Measurements from ENCODE around the gene BLM. TPM values are rescaled to one million over a fixed set of nuclear protein-coding genes. Genes with fewer than 3 reads are reported as not detected.

BLM gene
- total RNA-seq, 1 donor from 2014 or later = 44.8 TPM

DNA sequence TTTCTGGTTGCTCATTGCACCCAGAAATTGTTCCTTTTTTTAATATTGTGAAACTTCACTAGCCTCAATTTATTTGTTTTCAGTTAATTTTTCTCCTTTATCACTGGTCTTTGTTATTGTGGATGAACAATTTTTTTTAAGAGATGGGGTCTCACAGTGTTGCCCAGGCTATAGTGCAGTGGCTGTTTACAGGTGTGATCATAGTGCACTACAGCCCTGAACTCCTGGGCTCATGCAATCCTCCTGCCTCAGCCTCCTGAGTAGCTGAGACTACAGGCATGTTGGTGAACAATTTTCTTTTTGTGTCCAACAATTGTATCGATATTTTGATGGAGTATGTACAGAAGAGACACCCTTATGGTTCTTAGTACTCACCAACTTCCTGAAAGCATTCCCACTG is 26.3 kb downstream of the BLM start:
- Mint-ChIP-seq H3K36me3 (ENCODE audit: low read depth) (peaks cover 12% of the 10 kb centered on the region), H3K27me3 (ENCODE audit: low read depth) (no peaks in the 10 kb centered on the region), H3K4me1 (peaks cover 17% of the 10 kb centered on the region), H3K27ac (ENCODE audit: unreplicated experiment) (no peak overlapping the region), H3K4me3 (no peak overlapping the region), H3K9me3 (peaks cover 2% of the 10 kb centered on the region)
- DNase-seq (ENCODE audit: low read depth, low spot score) = no peak
- TF ChIP-seq, protein P1, sequence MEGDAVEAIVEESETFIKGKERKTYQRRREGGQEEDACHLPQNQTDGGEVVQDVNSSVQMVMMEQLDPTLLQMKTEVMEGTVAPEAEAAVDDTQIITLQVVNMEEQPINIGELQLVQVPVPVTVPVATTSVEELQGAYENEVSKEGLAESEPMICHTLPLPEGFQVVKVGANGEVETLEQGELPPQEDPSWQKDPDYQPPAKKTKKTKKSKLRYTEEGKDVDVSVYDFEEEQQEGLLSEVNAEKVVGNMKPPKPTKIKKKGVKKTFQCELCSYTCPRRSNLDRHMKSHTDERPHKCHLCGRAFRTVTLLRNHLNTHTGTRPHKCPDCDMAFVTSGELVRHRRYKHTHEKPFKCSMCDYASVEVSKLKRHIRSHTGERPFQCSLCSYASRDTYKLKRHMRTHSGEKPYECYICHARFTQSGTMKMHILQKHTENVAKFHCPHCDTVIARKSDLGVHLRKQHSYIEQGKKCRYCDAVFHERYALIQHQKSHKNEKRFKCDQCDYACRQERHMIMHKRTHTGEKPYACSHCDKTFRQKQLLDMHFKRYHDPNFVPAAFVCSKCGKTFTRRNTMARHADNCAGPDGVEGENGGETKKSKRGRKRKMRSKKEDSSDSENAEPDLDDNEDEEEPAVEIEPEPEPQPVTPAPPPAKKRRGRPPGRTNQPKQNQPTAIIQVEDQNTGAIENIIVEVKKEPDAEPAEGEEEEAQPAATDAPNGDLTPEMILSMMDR (conservative IDR thresholded peaks at IDR 0.05) = no peak

DNA sequence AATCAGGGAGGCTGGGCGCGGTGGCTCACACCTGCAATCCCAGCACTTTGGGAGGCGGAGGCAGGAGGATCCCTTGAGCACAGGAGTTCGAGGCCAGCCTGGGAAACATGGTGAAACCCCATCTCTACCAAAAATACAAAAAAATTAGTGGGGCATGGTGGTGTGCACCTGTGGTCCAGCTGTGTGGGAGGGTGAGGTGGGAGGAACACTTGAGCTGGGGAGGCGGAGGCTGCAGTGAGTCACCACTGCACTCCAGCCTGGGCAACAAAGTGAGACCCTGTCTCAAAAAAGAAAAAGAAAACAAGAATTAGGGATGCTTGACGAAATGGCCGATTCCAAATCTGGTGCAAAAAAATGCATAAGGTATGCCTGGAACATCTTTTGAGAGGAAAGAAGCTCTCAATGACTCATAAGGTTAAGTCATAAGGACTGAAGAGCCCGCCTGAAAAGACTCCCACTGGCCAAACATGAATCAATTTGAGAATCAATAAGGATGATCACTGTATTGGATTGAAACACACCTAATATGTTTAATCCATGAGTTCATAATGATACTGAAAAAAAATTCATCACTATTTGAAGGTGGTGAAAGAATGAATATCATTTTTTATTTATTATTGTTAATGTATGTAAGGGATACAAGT is 27.7 kb downstream of the BLM start:
- Mint-ChIP-seq H3K9me3 (peaks cover 2% of the 10 kb centered on the region), H3K27me3 (ENCODE audit: low read depth) (no peaks in the 10 kb centered on the region), H3K4me1 (peaks cover 17% of the 10 kb centered on the region), H3K4me3 (no peak overlapping the region), H3K27ac (ENCODE audit: unreplicated experiment) (peak overlapping the region; percentile 54), H3K36me3 (ENCODE audit: low read depth) (peaks cover 8% of the 10 kb centered on the region)
- no peak for DNase-seq (ENCODE audit: low read depth, low spot score)
- TF ChIP-seq, protein P1 (conservative IDR thresholded peaks at IDR 0.05) = no peak

DNA sequence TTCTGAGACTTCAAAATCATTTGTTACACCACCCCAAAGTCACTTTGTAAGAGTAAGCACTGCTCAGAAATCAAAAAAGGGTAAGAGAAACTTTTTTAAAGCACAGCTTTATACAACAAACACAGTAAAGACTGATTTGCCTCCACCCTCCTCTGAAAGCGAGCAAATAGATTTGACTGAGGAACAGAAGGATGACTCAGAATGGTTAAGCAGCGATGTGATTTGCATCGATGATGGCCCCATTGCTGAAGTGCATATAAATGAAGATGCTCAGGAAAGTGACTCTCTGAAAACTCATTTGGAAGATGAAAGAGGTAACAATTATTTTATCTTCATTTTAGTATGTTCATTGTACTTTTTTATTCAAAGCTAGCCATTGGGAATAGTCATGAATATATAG is 32.6 kb downstream of the BLM start:
- peaks cover 4% of the 10 kb centered on the region for H3K36me3 Mint-ChIP-seq (ENCODE audit: low read depth)
- no peaks in the 10 kb centered on the region for H3K27me3 Mint-ChIP-seq (ENCODE audit: low read depth)
- H3K4me3 Mint-ChIP-seq = no peak overlapping the region
- no peak overlapping the region for H3K27ac Mint-ChIP-seq (ENCODE audit: unreplicated experiment)
- DNase-seq (ENCODE audit: low read depth, low spot score) = no peak
- TF ChIP-seq, protein P1 (conservative IDR thresholded peaks at IDR 0.05) = no peak
- H3K9me3 Mint-ChIP-seq = no peaks in the 10 kb centered on the region
- H3K4me1 Mint-ChIP-seq = peaks cover 8% of the 10 kb centered on the region

DNA sequence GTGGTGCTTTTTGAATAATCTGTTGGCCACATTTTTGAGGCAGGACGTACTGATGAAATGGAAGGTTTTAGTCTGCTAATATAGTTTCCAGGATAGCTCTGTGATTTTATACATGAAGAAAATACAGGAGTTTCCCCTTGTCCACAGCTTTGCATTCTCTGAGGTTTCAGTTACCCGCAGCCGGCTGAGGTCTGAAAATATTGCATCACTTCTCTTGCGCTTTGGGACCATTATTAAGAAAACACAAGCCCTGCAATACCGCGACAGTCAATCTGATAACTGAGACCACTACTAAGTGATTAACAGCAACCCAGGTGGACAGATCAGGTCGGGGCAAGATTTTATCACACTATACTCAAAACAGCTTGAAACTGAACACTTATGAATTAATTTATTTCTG is 33.0 kb downstream of the BLM start:
- DNase-seq (ENCODE audit: low read depth, low spot score) = no peak
- H3K4me1 Mint-ChIP-seq = peaks cover 8% of the 10 kb centered on the region
- no peak overlapping the region for H3K27ac Mint-ChIP-seq (ENCODE audit: unreplicated experiment)
- H3K36me3 Mint-ChIP-seq (ENCODE audit: low read depth) = peaks cover 6% of the 10 kb centered on the region
- no peak overlapping the region for H3K4me3 Mint-ChIP-seq
- TF ChIP-seq, protein P1 (conservative IDR thresholded peaks at IDR 0.05) = no peak
- H3K9me3 Mint-ChIP-seq = no peaks in the 10 kb centered on the region
- no peaks in the 10 kb centered on the region for H3K27me3 Mint-ChIP-seq (ENCODE audit: low read depth)

DNA sequence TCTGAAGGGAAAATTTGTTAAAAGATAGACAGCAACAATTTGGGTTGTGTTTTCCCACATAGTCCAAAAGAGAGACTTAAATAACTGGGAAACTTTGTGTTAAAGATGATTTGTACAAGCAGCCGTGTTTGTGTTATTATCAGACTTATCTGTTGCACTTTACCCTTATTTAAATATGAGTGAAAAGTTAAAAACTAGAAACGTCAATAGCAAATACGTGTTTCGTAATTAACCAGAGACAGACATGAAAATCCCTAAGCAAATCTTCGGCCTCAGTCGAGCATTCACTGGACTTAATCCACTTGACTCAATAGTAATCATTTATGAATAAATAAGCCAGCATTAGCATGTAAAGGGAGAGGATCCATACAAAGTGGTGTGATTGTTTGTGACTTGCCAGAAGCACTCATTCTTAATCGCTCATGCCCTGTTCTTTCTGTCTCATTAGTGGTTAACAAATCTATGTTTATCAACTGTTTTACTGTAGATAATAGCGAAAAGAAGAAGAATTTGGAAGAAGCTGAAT is 34.2 kb downstream of the BLM start:
- H3K27me3 Mint-ChIP-seq (ENCODE audit: low read depth) = no peaks in the 10 kb centered on the region
- no peaks in the 10 kb centered on the region for H3K9me3 Mint-ChIP-seq
- no peak for DNase-seq (ENCODE audit: low read depth, low spot score)
- H3K36me3 Mint-ChIP-seq (ENCODE audit: low read depth) = peaks cover 6% of the 10 kb centered on the region
- TF ChIP-seq, protein P1 (conservative IDR thresholded peaks at IDR 0.05) = no peak
- no peak overlapping the region for H3K27ac Mint-ChIP-seq (ENCODE audit: unreplicated experiment)
- H3K4me1 Mint-ChIP-seq = peaks cover 8% of the 10 kb centered on the region
- no peak overlapping the region for H3K4me3 Mint-ChIP-seq

All from neural crest cell (in vitro differentiated cells).